Erythroblast (primary cell): Measurements from ENCODE around the gene TANK.
A peak's percentile ranks its signal among the peaks of the same experiment; 100 is the strongest.

Source experiments
- DNase-seq, 2 experiments: peaks; one replicate each; lab custom pipeline; 2025; lab: John Stamatoyannopoulos, UW
- GATA1 ChIP-seq: IDR thresholded peaks from 2 replicates; pipeline ENCODE4 v1.6.1; 2011; ENCODE audit warnings: low read depth, mild to moderate bottlenecking, control low read depth, low read length, moderate library complexity
- POLR2A ChIP-seq: IDR thresholded peaks from 2 replicates; pipeline ENCODE4 v1.6.1; 2011; ENCODE audit warnings: mild to moderate bottlenecking, low read length

The TANK gene

DNA sequence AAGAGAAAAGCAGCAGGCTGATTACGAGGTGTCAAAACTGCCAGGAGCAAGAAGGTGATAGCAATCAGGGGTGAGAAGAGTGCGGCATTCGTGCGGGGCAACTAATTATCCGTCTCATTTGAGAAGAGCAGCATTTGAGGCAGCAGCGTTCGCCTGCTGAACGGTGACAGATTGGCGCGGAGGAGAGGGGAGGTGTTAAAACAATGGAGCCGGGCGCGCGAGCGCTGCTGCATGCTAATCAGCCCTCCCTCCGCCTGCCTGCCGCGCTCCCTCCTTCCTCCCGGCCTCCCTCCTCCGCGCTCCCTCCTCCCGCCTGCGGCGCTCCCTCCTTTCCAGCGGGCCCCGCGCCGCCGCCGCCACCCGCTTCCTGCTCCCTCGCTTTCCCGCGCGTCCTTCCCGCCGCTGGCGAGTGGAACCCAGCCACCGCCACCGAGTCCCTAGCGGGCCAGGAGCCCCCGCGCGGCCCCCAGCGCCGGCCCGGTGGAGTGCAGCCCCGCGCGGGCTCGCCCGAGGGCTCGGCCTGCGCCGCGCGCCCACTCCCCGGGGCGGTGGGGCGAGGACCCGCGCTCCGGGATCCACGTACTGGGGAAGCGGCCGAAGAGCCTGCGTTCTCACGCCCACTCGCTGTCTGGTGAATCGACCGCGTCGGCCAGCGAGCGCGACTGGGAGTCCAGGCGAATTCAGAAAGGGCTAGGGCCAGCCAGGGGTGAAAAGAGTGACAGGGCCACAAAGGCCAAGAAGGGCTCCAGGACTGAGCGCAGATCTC lies 78.5 kb downstream of the TANK start:
- DNase-seq, result peak; percentile 73 to 77
- no peak for TF ChIP-seq POLR2A
- no peak for TF ChIP-seq GATA1

DNA sequence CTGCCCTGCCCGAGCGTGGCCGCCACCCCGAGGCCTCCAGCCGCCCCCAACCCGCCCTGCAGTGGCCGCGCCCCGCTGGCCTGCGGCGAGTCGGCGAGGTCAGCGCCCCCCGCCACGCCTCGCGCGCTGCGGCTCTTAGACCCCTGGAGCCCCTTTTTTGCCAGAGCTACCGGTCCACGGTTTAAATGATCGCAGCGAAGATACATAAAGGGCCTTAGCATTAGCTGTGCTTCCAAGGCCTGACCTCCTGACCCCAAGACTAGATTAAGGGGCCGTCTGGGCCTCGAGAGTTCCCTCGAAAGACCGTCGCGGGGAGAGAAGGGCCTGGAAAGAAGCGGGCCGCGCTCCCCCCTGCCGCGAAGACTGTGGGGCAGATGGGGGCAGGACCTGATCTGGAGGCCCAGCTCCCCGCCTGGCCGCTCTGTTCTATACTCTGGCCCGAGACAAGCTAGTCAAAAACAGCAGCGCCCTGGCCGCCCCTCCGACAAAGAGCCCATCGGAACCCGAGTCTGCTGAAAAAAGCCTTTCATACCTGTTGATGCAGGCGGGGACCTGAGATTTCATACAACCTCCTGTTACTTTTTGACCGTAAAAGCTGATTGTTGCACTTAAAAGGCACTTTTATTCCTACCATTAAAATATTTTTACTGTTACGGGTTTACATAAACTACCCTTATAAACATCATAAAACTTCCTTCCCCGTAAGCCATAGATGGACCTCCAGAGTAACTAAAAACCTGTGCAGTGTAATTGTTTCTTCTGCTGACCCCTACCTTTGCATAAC lies 79.3 kb downstream of the TANK start:
- TF ChIP-seq POLR2A (no peak), GATA1 (no peak)

GRCh38 chr2:161241894-161242293 lies 81.7 kb downstream of the TANK start:
- no peak for DNase-seq
- TF ChIP-seq GATA1 (no peak), POLR2A (no peak)

More for the DNA sequence above, 79.3 kb downstream of the TANK start:
- DNase-seq, result peak in 1 of 2 experiments; percentile 22

- DNase-seq, result no peak
- TF ChIP-seq GATA1 (no peak), POLR2A (no peak)
Observed at GRCh38 chr2:161243312-161243711, 83.1 kb downstream of the TANK start.

DNA sequence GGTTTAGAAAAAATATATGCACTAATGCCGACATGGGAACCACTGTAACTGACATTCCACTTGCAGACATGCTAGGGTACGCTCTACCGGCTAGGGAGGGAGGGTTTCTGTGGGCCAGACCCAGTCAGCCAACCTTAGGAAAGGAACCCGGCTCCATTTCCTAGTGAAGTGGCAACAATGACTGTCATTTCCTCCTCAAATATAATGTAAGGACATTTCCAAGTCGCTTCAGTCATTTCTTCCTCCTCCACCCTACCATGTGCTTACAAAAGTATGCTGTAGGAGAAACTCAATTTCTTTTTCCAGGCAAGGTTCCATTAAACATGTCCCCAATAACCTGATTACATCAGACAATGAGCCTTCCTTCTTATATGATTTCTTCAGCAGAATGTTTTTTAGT lies 83.7 kb downstream of the TANK start:
- no peak for DNase-seq
- TF ChIP-seq POLR2A (no peak), GATA1 (no peak)

DNA sequence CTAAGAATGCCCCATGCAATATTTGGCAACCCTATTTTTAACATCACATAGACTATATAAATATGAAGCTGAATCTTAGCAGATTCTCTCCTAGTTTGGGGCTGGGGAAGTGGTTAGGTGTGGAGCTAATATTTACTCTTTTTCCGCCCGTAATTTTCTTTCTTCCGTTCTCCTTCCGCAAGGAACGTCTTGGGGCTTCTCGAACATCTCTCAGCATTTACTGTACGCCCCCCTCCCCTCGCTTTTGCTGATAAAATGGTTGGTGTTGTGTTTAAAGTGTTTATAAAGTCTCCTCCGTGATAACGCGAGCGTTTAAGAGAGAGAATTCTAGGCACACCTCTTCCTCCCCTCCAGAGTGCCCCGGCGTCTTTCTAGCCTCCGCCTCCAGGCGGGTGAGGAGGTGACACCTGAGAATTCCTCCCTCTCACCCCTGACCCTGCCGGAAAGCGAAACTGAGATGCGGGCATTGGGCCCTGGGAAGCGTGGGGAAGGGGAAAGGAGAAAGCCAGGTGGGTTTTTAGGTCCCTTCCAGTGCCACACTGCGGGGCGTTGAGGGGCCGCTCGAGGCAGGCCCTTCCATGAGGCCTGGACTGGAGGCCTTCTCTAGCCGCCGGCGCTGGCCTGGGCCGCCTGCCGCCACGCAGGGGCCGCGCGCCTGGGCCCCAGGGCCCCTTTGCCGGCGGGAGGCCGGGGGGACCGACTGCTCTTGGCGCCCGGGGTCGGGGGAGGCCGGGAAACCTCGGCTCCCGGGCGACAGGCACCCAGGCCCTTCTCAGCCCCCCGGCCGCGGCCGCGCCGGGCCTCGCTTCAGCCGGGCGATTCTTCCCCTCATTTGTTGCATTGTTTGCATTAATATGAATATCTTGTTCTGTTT lies 84.4 kb downstream of the TANK start:
- peak; percentile 69 for TF ChIP-seq POLR2A
- DNase-seq, result peak; percentile 22 to 26

DNA sequence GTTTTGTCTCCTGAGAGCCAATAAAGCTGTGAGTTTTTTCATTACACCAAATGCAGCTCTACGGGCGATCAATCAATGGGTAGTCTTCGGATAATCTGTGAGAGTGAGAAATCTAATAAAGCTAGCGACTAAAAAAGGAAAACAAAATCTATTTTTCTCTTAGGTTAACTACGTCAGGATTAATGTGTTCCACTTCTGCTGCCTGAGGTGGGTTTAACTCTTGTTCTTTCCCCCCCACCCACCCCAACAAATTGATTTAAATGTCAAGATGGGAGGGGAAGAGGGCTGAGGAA lies 85.0 kb downstream of the TANK start:
- no peak for DNase-seq
- no peak for TF ChIP-seq POLR2A

DNA sequence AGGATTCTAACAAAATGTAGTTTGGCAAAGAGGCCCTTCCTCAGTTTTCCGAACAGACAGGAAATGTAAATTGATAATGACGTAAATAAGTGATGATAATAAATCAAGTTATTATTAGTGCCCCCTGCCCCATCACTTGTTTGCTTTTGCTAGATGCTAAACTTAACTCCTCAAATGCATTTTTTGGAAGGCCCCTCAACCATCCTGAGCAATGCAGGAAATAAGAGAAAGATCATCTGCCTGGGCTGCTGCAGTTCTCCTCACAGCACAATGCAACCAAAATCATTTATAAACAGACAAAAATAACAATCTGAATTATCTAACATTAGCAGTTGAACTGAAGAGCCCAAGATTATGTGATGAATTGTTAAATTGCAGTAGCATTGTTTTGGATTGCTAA lies 85.4 kb downstream of the TANK start:
- TF ChIP-seq POLR2A, result no peak
- TF ChIP-seq GATA1, result no peak
- no peak for DNase-seq

- TF ChIP-seq POLR2A (no peak), GATA1 (no peak)
- DNase-seq, result peak; percentile 46 to 74
Observed at GRCh38 chr2:161246281-161246680, 86.1 kb downstream of the TANK start.

DNA sequence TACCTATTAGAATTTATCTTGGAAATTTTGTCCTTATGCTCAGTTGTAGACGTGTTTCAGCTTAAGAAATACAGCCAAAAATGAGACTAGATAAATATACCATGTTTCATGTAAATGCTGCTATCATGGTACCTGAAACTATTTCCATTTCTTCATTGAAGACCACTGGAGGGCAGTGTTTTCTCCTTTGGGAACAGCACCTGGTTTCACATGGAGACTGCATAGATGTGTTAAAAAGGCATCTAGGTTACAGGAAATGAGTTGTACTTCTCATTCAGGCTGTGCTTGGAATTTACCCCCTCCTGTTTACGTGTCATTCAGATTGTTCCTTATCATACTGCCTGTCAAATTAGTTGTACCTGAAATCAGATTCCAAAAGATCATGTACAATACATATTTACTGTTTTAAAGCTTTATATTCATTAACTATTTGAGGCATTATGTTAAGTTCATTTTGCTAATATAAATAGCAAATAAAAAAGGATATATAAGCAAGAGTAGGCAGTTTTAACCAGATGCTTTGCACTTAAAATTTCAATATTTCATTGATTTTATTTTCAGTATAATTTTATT lies 90.7 kb downstream of the TANK start:
- peak; percentile 40 to 59 for DNase-seq
- TF ChIP-seq GATA1 (no peak), POLR2A (no peak)

GRCh38 chr2:161257123-161257952 lies 97.1 kb downstream of the TANK start:
- TF ChIP-seq GATA1 (no peak), POLR2A (no peak)
- no peak for DNase-seq

DNA sequence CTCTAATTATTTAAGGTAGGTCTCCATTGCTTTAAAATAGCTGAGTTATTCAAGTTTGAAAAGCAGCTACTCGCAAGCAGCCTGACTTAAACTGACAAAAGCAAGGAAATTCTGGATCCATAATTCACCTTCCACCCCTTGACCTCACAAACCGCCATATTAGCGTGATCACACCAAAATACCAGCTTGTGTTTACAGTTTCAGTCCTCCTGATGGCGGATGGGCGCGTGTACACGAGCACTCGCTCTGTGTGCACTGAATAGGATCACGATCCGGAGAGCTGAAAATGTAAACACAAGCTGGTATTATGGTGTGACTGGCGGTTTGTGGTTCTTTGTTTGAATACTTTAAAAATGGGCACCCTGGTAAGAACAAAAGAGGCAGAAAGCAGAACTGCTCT lies 105.6 kb downstream of the TANK start:
- no peak for DNase-seq
- no peak for TF ChIP-seq POLR2A
- TF ChIP-seq GATA1, result no peak

GRCh38 chr2:161269111-161269510 lies 108.9 kb downstream of the TANK start:
- TF ChIP-seq GATA1 (no peak), POLR2A (no peak)

More at GRCh38 chr2:161269111-161269510, 108.9 kb downstream of the TANK start:
- DNase-seq, result no peak
